Tibial artery (tissue), 4 donors: ENCODE measurements around the gene NAT10.

Experiments used
- DNase-seq, 2 donors: peaks; one replicate each; pipeline ENCODE4 v3.0.0-alpha.2; 2019
- H3K27ac ChIP-seq, 2 donors: fragments of 200-600 bp; sonication (generic) in 1 of 2; 1 replicate in 1 of 2; 2 replicates in 1 of 2; pipeline ENCODE4 v1.5.1; 2018 to 2019; ENCODE audit warnings: mild to moderate bottlenecking in 1 of 2
- H3K27me3 ChIP-seq, 2 donors: fragments of 200-600 bp; sonication (generic) in 1 of 2; one replicate each; pipeline versions ENCODE4 v1.5.1 to v1.6.0; 2016 to 2019
- H3K36me3 ChIP-seq, 3 donors: fragments of 200-600 bp; sonication (generic) in 2 of 3; one replicate each; pipeline ENCODE4 v1.5.1; 2016 to 2019; ENCODE audit warnings: mild to moderate bottlenecking in 2 of 3
- H3K4me1 ChIP-seq, 4 donors: fragments of 200-600 bp; sonication (generic) in 2 of 4; 1 replicate in 3 of 4; 2 replicates in 1 of 4; pipeline ENCODE4 v1.5.1; 2016 to 2019
- H3K4me3 ChIP-seq, 2 donors: fragments of 200-600 bp; sonication (generic) in 1 of 2; 1 replicate in 1 of 2; 2 replicates in 1 of 2; pipeline ENCODE4 v1.5.1; 2018 to 2019; ENCODE audit warnings: mild to moderate bottlenecking in 2 of 2
- H3K9me3 ChIP-seq, 3 donors: fragments of 200-600 bp; sonication (generic) in 1 of 3; one replicate each; pipeline ENCODE4 v1.5.1; 2016 to 2019
- intact Hi-C: fragments of 100-400 bp; cut with DNase I; formaldehyde crosslinking; loops from one replicate; pipeline ENCODE4 v1.15.0; 2023; ENCODE audit warnings: low total_unique reads
- TF ChIP-seq, protein P1 (sequence below), 2 experiments: fragments of 200-600 bp in 1 of 2; fragments of 450-650 bp in 1 of 2; IDR thresholded peaks; one replicate each; pipeline ENCODE4 v1.5.1; 2017 to 2019; ENCODE audit warnings: antibody characterized with exemption in 2 of 2, mild to moderate bottlenecking in 1 of 2, moderate library complexity in 1 of 2

Gene NAT10

DNA sequence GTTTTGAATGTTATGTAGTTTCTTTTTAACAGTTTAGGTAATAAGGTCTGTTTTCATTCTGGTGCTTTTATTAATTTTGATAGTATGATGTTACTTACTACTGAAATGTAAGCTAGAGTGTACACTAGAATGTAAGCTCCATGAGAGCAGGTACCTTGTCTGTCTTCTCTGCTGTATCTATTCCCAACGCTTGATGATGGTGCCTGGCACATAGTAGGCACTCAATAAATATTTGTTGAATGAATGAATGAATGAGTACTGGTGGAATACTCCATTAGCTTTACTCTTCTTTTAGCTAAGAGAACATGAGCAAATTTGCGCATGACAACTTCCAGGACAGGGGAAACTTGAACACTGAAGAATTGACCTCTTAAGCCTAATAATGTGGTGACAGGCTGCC, 6.6 kb upstream of the NAT10 start:
- intact Hi-C loops = no loop called here
- Histone ChIP-seq H3K9me3 (no peaks in the 10 kb centered on the region), H3K27ac (no peak overlapping the region), H3K4me1 (no peaks in the 10 kb centered on the region), H3K36me3 (peaks cover 71 to 78% (median 75%) of the 10 kb centered on the region in 3 donors), H3K27me3 (no peaks in the 10 kb centered on the region), H3K4me3 (no peak overlapping the region)
- TF ChIP-seq, protein P1, sequence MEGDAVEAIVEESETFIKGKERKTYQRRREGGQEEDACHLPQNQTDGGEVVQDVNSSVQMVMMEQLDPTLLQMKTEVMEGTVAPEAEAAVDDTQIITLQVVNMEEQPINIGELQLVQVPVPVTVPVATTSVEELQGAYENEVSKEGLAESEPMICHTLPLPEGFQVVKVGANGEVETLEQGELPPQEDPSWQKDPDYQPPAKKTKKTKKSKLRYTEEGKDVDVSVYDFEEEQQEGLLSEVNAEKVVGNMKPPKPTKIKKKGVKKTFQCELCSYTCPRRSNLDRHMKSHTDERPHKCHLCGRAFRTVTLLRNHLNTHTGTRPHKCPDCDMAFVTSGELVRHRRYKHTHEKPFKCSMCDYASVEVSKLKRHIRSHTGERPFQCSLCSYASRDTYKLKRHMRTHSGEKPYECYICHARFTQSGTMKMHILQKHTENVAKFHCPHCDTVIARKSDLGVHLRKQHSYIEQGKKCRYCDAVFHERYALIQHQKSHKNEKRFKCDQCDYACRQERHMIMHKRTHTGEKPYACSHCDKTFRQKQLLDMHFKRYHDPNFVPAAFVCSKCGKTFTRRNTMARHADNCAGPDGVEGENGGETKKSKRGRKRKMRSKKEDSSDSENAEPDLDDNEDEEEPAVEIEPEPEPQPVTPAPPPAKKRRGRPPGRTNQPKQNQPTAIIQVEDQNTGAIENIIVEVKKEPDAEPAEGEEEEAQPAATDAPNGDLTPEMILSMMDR (IDR thresholded peaks at IDR 0.05) = no peak
- no peak for DNase-seq

DNA sequence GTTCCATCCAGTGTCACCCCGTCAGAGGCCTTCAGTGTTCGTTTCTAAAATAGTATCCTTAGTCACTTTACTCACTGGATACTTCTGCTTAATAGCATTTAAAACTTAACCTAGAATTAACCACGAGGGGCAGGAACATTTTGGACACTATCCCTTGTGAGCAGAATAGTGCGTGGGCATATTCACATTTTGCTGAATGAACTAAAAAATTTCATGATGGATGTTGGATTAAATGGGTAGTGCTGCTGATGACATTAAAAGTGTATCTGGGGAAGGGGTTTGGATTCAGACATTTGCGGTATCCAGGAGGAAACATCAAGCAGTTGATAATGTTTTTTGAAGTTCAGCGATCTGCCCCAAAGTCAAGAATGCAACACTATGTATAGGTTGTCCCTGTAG, 750 bp upstream of the NAT10 start:
- TF ChIP-seq, protein P1 (IDR thresholded peaks at IDR 0.05) = no peak
- H3K4me1 ChIP-seq = peaks cover 0 to 19% (median 16%) of the 10 kb centered on the region in 4 donors
- intact Hi-C loops = loop anchor here (5.0 kb wide), 1 partner anchor 52 kb away; the partner anchor contains the start of gene CAPRIN1
- peaks cover 16 to 36% (median 34%) of the 10 kb centered on the region in 3 donors for H3K36me3 ChIP-seq
- no peaks in the 10 kb centered on the region for H3K9me3 ChIP-seq
- peak overlapping the region; percentile 95 to 96 for H3K27ac ChIP-seq
- peak overlapping the region; percentile 64 to 67 for H3K4me3 ChIP-seq
- DNase-seq = no peak
- H3K27me3 ChIP-seq = no peaks in the 10 kb centered on the region

DNA sequence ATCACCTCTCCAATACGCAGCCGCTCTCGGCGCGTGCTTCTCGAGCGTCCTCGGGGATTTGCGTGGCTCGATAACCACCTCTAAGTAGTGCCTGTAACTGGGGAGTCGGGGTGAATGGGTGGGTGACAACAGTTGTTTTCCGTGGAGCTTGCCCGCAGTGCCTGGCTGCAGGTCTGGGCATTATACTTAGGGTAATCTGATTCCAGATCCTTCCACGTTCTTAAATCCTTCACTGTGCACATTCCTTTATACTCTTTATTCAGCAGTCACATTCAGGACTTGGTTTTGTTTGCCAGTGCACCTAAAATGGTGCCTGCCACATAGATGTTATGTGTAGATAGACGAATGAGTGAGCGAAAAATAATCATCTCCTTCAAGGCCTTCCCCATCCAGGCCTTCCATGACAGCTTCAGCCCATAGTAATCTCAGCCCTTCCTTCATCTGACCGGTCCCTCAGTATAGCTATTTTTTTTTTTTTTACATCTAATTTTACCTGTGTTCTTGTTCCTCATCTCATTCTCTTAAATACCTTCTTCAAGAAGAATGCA, 602 bp downstream of the NAT10 start:
- Histone ChIP-seq H3K36me3 (peaks cover 10 to 37% (median 32%) of the 10 kb centered on the region in 3 donors), H3K27me3 (no peaks in the 10 kb centered on the region), H3K4me3 (peak overlapping the region; percentile 64 to 67), H3K9me3 (no peaks in the 10 kb centered on the region), H3K27ac (peak overlapping the region; percentile 95 to 96), H3K4me1 (peaks cover 0 to 19% (median 16%) of the 10 kb centered on the region in 4 donors)
- DNase-seq = no peak
- intact Hi-C loops = loop anchor here (5.0 kb wide), 1 partner anchor 54 kb away; the partner anchor contains the start of gene CAPRIN1
- TF ChIP-seq, protein P1 (IDR thresholded peaks at IDR 0.05) = no peak

DNA sequence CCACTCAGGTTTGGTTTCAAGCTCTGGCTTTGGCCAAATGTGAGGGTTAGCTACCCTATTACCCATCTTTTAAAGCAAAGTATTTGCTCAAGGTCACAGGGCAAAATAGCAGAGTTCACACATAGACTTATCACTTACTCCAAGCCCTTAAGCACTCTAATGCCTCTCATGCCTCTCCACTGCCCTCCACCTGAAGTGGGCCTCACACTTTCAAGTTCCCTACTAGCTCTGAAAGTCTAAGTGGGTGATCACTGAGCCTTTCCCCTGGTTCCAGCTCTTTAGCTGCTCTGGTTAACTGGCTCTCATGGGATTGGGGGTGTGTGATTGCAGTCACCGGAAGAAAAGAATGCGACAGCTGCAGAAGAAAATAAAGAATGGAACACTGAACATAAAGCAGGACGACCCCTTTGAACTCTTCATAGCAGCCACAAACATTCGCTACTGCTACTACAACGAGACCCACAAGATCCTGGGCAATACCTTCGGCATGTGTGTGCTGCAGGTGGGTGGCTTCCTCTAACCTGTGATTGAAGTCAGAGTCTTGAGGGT, 6.4 kb downstream of the NAT10 start:
- intact Hi-C loops = loop anchor here (5.0 kb wide), 1 partner anchor 114 kb away; no protein-coding TSS in a partner anchor
- no peak for DNase-seq
- H3K9me3 ChIP-seq = no peaks in the 10 kb centered on the region
- no peak overlapping the region for H3K4me3 ChIP-seq
- H3K27me3 ChIP-seq = no peaks in the 10 kb centered on the region
- H3K27ac ChIP-seq = no peak overlapping the region
- peaks cover 66 to 90% (median 84%) of the 10 kb centered on the region in 3 donors for H3K36me3 ChIP-seq
- peaks cover 0 to 4% (median under 1%) of the 10 kb centered on the region in 4 donors for H3K4me1 ChIP-seq
- TF ChIP-seq, protein P1 (IDR thresholded peaks at IDR 0.05) = no peak

DNA sequence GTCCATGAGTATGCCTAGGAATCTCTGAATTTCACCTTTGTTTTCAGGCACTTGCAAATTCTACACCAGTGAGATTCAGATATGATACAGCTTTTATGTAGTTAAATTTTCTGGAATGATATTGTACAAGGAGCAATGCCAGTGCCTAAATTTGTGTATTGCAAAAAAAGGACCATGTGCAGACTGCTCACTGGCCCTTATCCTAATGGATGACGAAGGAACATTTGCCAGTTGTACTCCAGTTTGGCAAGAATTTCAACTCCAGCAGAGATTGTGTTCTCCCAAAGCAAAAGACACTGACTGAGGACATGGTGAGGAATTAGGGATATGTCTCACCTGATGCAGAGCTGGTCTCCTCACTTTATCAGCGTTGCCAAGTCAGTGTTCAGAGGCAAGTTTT, 8.6 kb downstream of the NAT10 start:
- Histone ChIP-seq H3K27ac (no peak overlapping the region), H3K4me1 (no peaks in the 10 kb centered on the region), H3K9me3 (no peaks in the 10 kb centered on the region), H3K4me3 (no peak overlapping the region), H3K27me3 (no peaks in the 10 kb centered on the region), H3K36me3 (peaks cover 87 to 100% (median 89%) of the 10 kb centered on the region in 3 donors)
- intact Hi-C loops = loop anchor here (5.0 kb wide), 1 partner anchor 117 kb away; no protein-coding TSS in a partner anchor
- TF ChIP-seq, protein P1 (IDR thresholded peaks at IDR 0.05) = no peak
- DNase-seq = no peak
